ENCODE data around the gene ZXDC.

ZXDC gene

DNA sequence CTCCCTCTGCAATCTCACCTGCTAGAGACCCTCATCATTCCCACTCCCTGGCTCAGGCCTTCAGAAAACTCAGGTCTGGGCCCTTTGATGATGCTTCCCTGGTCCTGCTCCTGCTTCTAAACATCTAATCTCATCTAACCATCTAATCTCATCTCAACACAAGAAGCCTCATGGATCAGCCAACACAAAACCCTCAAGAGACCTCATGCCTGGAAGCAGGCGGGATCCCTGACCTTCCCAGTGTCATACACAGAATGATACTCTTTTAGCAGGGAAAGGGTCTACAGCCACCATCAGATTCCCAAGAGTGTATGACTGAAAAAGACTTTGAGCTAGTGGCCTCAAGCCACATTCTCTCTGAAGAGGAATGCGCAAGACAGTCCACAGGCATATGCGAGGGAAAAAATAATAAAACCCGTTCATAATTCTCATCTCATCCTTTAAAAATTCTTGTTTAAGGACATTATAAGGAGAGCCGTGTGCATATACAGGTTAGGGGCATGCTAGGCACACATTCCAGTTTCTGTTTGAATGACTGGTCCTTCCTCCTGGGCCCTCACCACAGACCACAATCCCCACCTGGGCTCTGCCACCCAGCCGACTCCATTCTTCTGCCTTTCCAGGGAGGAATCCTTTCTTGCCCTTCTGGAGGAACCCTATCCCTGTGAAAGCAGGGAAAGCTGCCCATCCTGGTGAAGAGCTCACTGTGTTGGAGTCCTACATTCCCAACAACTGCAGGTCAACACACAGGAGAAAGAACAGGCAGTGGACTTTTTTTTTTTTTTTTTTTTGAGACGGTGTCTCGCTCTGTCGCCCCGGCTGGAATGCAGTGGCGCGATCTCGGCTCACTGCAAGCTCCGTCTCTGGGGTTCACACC, 2.2 kb downstream of the ZXDC start:
- H3K4me1 ChIP-seq (ENCODE audit: control insufficient read depth, insufficient read depth, low read length), result peaks cover 12% of the 10 kb centered on the region
- 88 to 94% methylated on average over 13 to 14 of the region's 14 CpGs for WGBS, 2 experiments
- no peaks in the 10 kb centered on the region for H3K27me3 ChIP-seq (ENCODE audit: control insufficient read depth, insufficient read depth, low read length, poor library complexity, severe bottlenecking)
- no peak overlapping the region for H3K27ac ChIP-seq (ENCODE audit: insufficient read depth, low read depth, low read length, poor library complexity, severe bottlenecking)
- peak overlapping the region; percentile 16 for H3K4me3 ChIP-seq (ENCODE audit: insufficient read depth, low read depth, low read length)
- no peaks in the 10 kb centered on the region for H3K9me3 ChIP-seq (ENCODE audit: control insufficient read depth, low read length)
- H3K36me3 ChIP-seq (ENCODE audit: control insufficient read depth, insufficient read depth, low read length), result peaks cover 24% of the 10 kb centered on the region

DNA sequence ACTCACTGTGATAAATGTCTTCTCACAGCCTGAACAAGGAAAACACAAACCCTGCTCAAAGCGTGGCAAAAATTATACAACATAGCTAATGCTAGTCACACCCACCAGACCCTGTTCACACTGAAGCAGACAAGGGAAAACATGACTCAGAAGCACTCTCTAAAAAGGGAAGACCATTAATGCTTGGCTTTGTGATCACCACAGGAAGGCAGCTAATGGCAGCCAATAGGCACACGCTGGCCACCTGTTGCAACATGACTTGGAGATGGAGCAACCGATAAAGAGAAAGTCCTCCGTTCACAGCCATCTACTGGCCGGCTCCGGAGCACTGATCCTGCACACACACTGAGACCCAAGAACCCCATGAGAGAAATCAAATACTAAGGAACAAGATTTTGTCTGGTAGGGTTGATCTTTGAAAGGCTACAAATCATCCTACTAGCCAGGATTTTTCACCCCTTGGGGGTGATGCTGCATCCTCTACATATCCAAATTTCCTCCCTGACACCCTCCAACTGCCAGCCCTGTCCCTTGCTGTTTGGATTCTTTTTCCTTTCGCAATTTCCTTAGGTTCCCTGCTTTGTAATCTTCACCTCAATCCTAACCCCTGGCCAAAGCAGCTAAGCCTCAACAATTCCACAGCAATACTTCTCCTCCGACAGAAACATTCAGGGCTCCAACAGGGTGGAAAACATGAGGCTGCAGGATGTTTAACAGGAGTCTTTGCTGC, 3.2 kb downstream of the ZXDC start:
- H3K27ac ChIP-seq (ENCODE audit: insufficient read depth, low read depth, low read length, poor library complexity, severe bottlenecking), result no peak overlapping the region
- no peak overlapping the region for H3K4me3 ChIP-seq (ENCODE audit: insufficient read depth, low read depth, low read length)
- 81 to 83% methylated on average over 8 of the region's 8 CpGs for whole genome bisulfite sequencing, 2 experiments

DNA sequence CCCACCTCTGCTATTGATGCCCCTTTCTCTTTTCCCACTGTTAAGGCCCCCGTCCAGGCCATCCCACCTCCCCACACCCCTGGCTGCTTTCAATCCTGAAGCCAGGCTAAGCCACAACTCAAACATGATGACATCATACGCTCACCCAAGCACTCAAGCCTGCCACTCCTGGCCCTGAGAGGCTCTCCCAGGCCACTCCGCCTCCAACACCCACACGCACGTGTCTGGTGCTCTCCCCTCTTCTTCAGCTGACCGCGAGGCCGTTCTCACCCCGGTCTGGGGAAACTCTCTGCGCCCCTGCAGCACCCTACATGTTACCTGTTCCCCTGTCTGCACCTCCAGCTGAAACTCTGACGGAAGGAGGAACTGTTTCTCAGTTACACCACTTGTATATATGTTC, 6.2 kb downstream of the ZXDC start:
- Histone ChIP-seq H3K4me1 (ENCODE audit: control insufficient read depth, insufficient read depth, low read length) (peaks cover 12% of the 10 kb centered on the region), H3K4me3 (ENCODE audit: insufficient read depth, low read depth, low read length) (no peak overlapping the region), H3K9me3 (ENCODE audit: control insufficient read depth, low read length) (no peaks in the 10 kb centered on the region), H3K27ac (ENCODE audit: insufficient read depth, low read depth, low read length, poor library complexity, severe bottlenecking) (no peak overlapping the region), H3K27me3 (ENCODE audit: control insufficient read depth, insufficient read depth, low read length, poor library complexity, severe bottlenecking) (no peaks in the 10 kb centered on the region), H3K36me3 (ENCODE audit: control insufficient read depth, insufficient read depth, low read length) (peaks cover 41% of the 10 kb centered on the region)
- WGBS, 2 experiments, result 95 to 96% methylated on average over 11 of the region's 11 CpGs

More for the DNA sequence above, 3.2 kb downstream of the ZXDC start:
- no peaks in the 10 kb centered on the region for H3K9me3 ChIP-seq (ENCODE audit: control insufficient read depth, low read length)
- H3K4me1 ChIP-seq (ENCODE audit: control insufficient read depth, insufficient read depth, low read length), result peaks cover 12% of the 10 kb centered on the region
- peaks cover 24% of the 10 kb centered on the region for H3K36me3 ChIP-seq (ENCODE audit: control insufficient read depth, insufficient read depth, low read length)
- H3K27me3 ChIP-seq (ENCODE audit: control insufficient read depth, insufficient read depth, low read length, poor library complexity, severe bottlenecking), result no peaks in the 10 kb centered on the region

DNA sequence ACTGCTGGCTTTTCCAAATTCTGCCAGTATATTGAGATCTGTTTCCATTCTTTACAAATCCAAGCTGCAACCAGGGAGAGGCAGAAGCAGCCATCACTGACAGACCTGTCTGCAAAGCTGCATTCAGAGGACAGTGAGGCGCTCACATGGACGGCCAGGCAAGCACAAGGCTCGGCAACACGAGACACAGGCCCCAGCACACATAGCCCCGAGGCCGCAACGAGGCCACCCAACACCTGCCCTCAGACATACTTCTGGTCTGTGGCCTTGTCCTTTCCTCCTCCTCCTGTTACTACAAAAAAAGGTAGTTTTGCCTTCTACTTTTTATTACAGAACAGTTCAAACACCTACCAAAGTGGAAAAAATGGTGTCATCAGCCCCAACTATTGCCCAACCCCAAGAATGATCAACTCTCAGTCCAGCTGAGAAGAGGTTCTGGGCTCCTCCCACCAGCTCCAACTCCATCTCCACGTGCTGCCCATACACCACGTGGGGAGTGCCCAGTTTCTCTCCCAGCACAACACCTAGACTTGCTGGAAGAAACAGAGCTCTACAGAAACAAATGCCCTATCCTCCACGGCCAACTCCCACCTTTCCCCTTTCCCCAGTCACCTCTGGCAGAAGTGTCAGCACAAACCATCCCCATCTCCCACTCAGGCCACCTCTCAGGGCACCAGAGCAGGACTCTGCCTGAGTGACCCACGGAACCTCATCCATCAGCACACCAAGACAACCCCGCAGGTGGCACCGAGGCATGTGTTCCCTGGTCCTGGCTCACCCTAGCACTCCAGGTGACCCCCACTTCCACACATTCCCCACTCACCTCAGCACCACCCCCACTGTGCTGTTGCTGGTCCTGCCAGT, 7.4 kb downstream of the ZXDC start:
- H3K27me3 ChIP-seq (ENCODE audit: control insufficient read depth, insufficient read depth, low read length, poor library complexity, severe bottlenecking), result no peaks in the 10 kb centered on the region

DNA sequence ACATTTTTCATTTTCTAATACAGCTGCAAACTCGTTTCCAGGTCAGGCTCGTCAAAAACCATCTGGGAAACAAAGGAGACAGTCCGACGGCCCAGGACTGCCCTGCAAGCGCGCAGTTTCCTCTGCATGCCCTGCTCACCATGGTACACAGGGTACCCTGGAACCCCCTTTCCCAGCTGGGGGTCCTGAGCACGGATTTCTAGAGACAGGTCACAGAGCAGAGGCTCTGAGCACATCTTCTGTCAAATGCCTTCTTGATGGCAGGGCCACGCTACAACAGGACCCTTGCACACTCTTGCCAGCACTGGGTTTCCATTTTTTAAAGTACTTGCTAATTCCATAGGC, 8.1 kb downstream of the ZXDC start:
- Histone ChIP-seq H3K9me3 (ENCODE audit: control insufficient read depth, low read length) (no peaks in the 10 kb centered on the region), H3K27ac (ENCODE audit: insufficient read depth, low read depth, low read length, poor library complexity, severe bottlenecking) (no peak overlapping the region), H3K4me3 (ENCODE audit: insufficient read depth, low read depth, low read length) (no peak overlapping the region), H3K27me3 (ENCODE audit: control insufficient read depth, insufficient read depth, low read length, poor library complexity, severe bottlenecking) (no peaks in the 10 kb centered on the region), H3K36me3 (ENCODE audit: control insufficient read depth, insufficient read depth, low read length) (peaks cover 53% of the 10 kb centered on the region), H3K4me1 (ENCODE audit: control insufficient read depth, insufficient read depth, low read length) (no peaks in the 10 kb centered on the region)
- WGBS, 2 experiments, result 84% methylated on average over 8 of the region's 8 CpGs

More for the DNA sequence above, 7.4 kb downstream of the ZXDC start:
- WGBS, 2 experiments, result 91 to 92% methylated on average over 13 of the region's 13 CpGs
- H3K4me1 ChIP-seq (ENCODE audit: control insufficient read depth, insufficient read depth, low read length), result peaks cover 6% of the 10 kb centered on the region
- H3K9me3 ChIP-seq (ENCODE audit: control insufficient read depth, low read length), result no peaks in the 10 kb centered on the region
- peaks cover 47% of the 10 kb centered on the region for H3K36me3 ChIP-seq (ENCODE audit: control insufficient read depth, insufficient read depth, low read length)
- H3K27ac ChIP-seq (ENCODE audit: insufficient read depth, low read depth, low read length, poor library complexity, severe bottlenecking), result no peak overlapping the region
- no peak overlapping the region for H3K4me3 ChIP-seq (ENCODE audit: insufficient read depth, low read depth, low read length)

DNA sequence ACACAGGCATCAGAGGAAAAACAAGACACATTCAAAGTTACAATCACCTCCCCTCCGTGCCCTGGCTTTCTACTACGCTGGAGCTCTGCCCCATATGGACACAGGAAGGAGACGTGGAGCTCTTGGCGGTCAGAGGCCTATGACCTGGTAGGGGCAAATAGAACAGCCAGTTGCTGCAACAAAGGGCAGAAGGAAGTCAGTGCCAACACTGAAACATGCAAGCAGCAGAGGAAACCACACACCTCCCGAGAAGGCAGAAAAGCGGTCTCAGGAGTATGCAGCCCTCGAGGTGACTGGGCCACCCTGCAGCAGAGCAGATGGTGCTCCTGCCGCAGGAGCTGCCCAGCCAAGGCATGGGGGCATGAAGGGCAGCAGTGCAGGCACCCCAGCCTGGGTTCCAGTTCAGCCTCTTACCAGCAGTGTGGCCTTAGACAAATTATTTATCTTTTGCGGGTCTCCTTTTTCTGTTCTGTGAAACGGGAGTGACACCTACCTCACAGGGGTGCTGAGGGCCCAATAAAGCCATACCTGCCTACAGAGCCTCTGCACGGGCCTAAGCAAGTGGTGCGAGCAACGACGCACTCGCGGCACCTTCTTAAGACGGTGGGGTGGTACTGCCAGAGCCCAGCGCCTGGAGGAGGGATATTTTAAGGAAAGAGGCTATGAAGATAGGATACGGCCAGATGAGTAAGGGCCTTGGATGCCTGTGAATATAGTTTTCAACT, 8.6 kb downstream of the ZXDC start:
- H3K27me3 ChIP-seq (ENCODE audit: control insufficient read depth, insufficient read depth, low read length, poor library complexity, severe bottlenecking), result no peaks in the 10 kb centered on the region
- 91 to 94% methylated on average over 18 to 19 of the region's 19 CpGs for WGBS, 2 experiments
- no peaks in the 10 kb centered on the region for H3K4me1 ChIP-seq (ENCODE audit: control insufficient read depth, insufficient read depth, low read length)
- no peak overlapping the region for H3K27ac ChIP-seq (ENCODE audit: insufficient read depth, low read depth, low read length, poor library complexity, severe bottlenecking)
- H3K4me3 ChIP-seq (ENCODE audit: insufficient read depth, low read depth, low read length), result no peak overlapping the region
- no peaks in the 10 kb centered on the region for H3K9me3 ChIP-seq (ENCODE audit: control insufficient read depth, low read length)
- H3K36me3 ChIP-seq (ENCODE audit: control insufficient read depth, insufficient read depth, low read length), result peaks cover 58% of the 10 kb centered on the region

DNA sequence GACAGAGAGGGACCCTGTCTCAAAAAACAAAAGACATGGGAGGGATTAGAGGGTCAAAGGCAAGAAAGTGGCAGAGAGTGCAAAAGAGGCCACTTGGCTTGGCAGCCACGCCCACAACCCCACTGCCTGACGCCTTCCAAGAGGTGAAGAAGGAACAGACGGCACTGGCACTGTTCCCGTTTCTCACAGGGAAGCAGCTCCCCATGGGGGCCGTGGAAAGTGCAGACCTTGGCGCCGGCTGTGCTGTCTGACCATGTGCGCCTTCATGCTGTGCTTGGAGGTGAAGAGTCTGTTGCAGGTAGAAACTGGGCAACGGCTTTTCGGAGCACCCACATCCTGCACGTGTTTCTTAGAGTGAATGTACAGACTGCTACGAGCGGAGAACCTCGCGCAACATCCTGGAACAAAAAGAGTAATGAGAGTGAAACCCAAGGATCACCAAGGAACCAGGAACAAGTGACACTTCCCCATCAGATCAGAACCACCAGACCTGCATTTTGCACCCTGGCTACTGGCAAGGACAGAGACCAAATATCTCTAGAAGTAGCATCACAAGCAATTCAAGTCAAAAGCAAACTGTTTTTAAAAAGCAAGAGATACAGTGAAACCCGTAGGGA, 9.7 kb downstream of the ZXDC start:
- no peak overlapping the region for H3K4me3 ChIP-seq (ENCODE audit: insufficient read depth, low read depth, low read length)
- H3K9me3 ChIP-seq (ENCODE audit: control insufficient read depth, low read length), result no peaks in the 10 kb centered on the region
- no peaks in the 10 kb centered on the region for H3K27me3 ChIP-seq (ENCODE audit: control insufficient read depth, insufficient read depth, low read length, poor library complexity, severe bottlenecking)
- peaks cover 61% of the 10 kb centered on the region for H3K36me3 ChIP-seq (ENCODE audit: control insufficient read depth, insufficient read depth, low read length)
- no peaks in the 10 kb centered on the region for H3K4me1 ChIP-seq (ENCODE audit: control insufficient read depth, insufficient read depth, low read length)
- no peak overlapping the region for H3K27ac ChIP-seq (ENCODE audit: insufficient read depth, low read depth, low read length, poor library complexity, severe bottlenecking)
- 94 to 95% methylated on average over 16 of the region's 16 CpGs for WGBS, 2 experiments

DNA sequence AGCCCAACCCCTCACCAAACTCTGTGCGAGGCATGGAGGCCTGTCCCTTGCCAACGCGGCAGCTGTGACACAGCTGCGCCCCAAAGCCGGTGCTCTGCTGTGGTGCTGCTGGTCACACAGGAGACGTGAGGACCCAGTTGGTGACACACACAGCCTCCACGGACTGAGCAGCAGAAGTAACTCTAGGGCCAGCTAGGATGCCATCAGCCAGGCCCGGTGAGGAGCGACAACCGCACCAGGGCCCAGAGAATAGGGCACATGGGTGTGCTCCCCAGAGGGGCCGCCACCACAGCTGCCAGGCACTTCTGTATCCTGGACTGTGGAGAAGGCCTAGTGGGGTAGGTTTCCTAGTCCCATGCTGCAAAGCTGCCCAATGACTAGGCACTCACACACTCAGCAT, 10.7 kb downstream of the ZXDC start:
- 95 to 96% methylated on average over 11 of the region's 11 CpGs for WGBS, 2 experiments
- Histone ChIP-seq H3K27ac (ENCODE audit: insufficient read depth, low read depth, low read length, poor library complexity, severe bottlenecking) (no peak overlapping the region), H3K4me3 (ENCODE audit: insufficient read depth, low read depth, low read length) (no peak overlapping the region), H3K36me3 (ENCODE audit: control insufficient read depth, insufficient read depth, low read length) (peaks cover 58% of the 10 kb centered on the region), H3K4me1 (ENCODE audit: control insufficient read depth, insufficient read depth, low read length) (no peaks in the 10 kb centered on the region), H3K27me3 (ENCODE audit: control insufficient read depth, insufficient read depth, low read length, poor library complexity, severe bottlenecking) (no peaks in the 10 kb centered on the region), H3K9me3 (ENCODE audit: control insufficient read depth, low read length) (no peaks in the 10 kb centered on the region)

DNA sequence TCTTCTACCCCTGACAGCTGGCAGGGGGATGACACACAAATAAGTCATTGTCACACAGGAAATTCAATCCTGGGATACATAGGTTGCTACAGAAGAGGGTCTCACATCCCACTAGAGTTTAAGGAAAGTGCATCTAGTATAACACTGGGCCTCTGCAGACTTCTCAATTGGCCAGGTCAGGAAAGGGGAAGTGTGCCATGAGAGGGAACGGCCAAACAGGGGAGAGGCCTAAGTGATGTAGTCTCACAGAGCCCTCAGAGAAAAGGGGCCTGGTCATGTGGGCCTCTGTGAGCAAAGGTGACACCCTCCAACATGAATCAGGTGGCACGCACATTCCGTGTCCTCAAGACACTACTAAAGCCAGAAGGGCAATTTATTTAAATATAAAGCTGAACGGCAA, 11.2 kb downstream of the ZXDC start:
- peaks cover 59% of the 10 kb centered on the region for H3K36me3 ChIP-seq (ENCODE audit: control insufficient read depth, insufficient read depth, low read length)
- no peaks in the 10 kb centered on the region for H3K9me3 ChIP-seq (ENCODE audit: control insufficient read depth, low read length)
- H3K4me3 ChIP-seq (ENCODE audit: insufficient read depth, low read depth, low read length), result no peak overlapping the region
- WGBS, 2 experiments, result 82 to 84% methylated on average over 4 of the region's 4 CpGs
- H3K27me3 ChIP-seq (ENCODE audit: control insufficient read depth, insufficient read depth, low read length, poor library complexity, severe bottlenecking), result no peaks in the 10 kb centered on the region
- H3K4me1 ChIP-seq (ENCODE audit: control insufficient read depth, insufficient read depth, low read length), result no peaks in the 10 kb centered on the region
- no peak overlapping the region for H3K27ac ChIP-seq (ENCODE audit: insufficient read depth, low read depth, low read length, poor library complexity, severe bottlenecking)

Measured in ectodermal cell (in vitro differentiated cells).